Caco-2 (cell line): ENCODE measurements around the gene DLEC1. TPM values are rescaled to one million over a fixed set of nuclear protein-coding genes. Genes with fewer than 3 reads are reported as not detected.

ENCODE experiments used
- BruUV-seq: library from RNA; stranded (reverse); fragments of 400-500 nt; replicated peaks from 2 replicates; lab custom pipeline; 2021; lab: Mats Ljungman, UMichigan
- CTCF ChIA-PET: fragments of 300-600 bp; sonication (Branson Sonifier 250); formaldehyde crosslinking; loops from one replicate; lab custom pipeline; 2022; ENCODE audit warnings: antibody characterized with exemption; lab: Charles Lee
- POLR2A ChIA-PET: fragments of 300-600 bp; sonication (Branson Sonifier 250); formaldehyde crosslinking; loops from one replicate; lab custom pipeline; 2022; ENCODE audit warnings: antibody characterized with exemption; lab: Charles Lee
- DNase-seq, 2 experiments: peaks; one replicate each; pipeline versions ENCODE4 v3.0.0 to v3.0.0-alpha.2; 2020 to 2022
- H3K27me3 ChIP-seq: replicated peaks from 2 replicates; pipeline ENCODE4 v1.6.0; 2011; ENCODE audit warnings: low read length; ENCODE audit not compliant: control insufficient read depth, insufficient read depth
- H3K36me3 ChIP-seq: 2 replicates; pipeline ENCODE4 v1.5.1; 2011; ENCODE audit warnings: low read length; ENCODE audit not compliant: control insufficient read depth, insufficient read depth
- H3K4me1 ChIP-seq: fragments of 250-450 bp; sonication (Bioruptor Pico); 2 replicates; pipeline ENCODE4 v1.5.1; 2020; ENCODE audit warnings: mild to moderate bottlenecking
- H3K4me3 ChIP-seq: 2 replicates; pipeline ENCODE4 v1.5.1; 2011; ENCODE audit warnings: low read depth, mild to moderate bottlenecking, control low read depth, low read length
- H3K9me3 ChIP-seq: fragments of 250-450 bp; sonication (Bioruptor Pico); 2 replicates; pipeline ENCODE4 v1.5.1; 2020; ENCODE audit warnings: mild to moderate bottlenecking, moderate library complexity
- H3K27ac Mint-ChIP-seq: one replicate; pipeline ENCODE4 v1.8.0; 2022; ENCODE audit warnings: mixed read lengths; ENCODE audit not compliant: unreplicated experiment
- H3K27me3 Mint-ChIP-seq: one replicate; pipeline ENCODE4 v1.8.0; 2022; ENCODE audit warnings: mixed read lengths; ENCODE audit not compliant: insufficient read depth, unreplicated experiment
- H3K36me3 Mint-ChIP-seq: one replicate; pipeline ENCODE4 v1.8.0; 2022; ENCODE audit warnings: mild to moderate bottlenecking, mixed read lengths; ENCODE audit not compliant: insufficient read depth, unreplicated experiment
- H3K4me1 Mint-ChIP-seq: one replicate; pipeline ENCODE4 v1.8.0; 2022; ENCODE audit warnings: low read depth, mixed read lengths; ENCODE audit not compliant: unreplicated experiment
- H3K4me3 Mint-ChIP-seq: one replicate; pipeline ENCODE4 v1.8.0; 2022; ENCODE audit warnings: mild to moderate bottlenecking, moderate library complexity, mixed read lengths; ENCODE audit not compliant: unreplicated experiment
- H3K9me3 Mint-ChIP-seq: one replicate; pipeline ENCODE4 v1.8.0; 2022; ENCODE audit warnings: mixed read lengths; ENCODE audit not compliant: unreplicated experiment
- intact Hi-C: fragments of 100-400 bp; cut with micrococcal nuclease; formaldehyde crosslinking; loops from one replicate; pipeline ENCODE4 v1.10.0; 2022; ENCODE audit not compliant: unreplicated experiment
- total RNA-seq: library from RNA; stranded (reverse); gene quantifications from 2 replicates; pipeline ENCODE4 v1.2.3, GENCODE V29; 2022
- TF ChIP-seq, protein P1 (sequence below), 2 experiments: fragments of 200-600 bp in 1 of 2; IDR thresholded peaks; 1 replicate in 1 of 2; 2 replicates in 1 of 2; pipeline versions ENCODE4 v1.5.1 to v1.8.0; 2011 to 2022; ENCODE audit warnings: antibody characterized with exemption in 1 of 2, control low read depth in 1 of 2, inconsistent platforms in 1 of 2, low read depth in 1 of 2, low read length in 1 of 2, mild to moderate bottlenecking in 1 of 2, moderate library complexity in 1 of 2; ENCODE audit not compliant: insufficient read depth in 1 of 2, severe bottlenecking in 1 of 2, unreplicated experiment in 1 of 2

DLEC1 gene
- total RNA-seq, 1 experiment from 2014 or later: 0.11 TPM

DNA sequence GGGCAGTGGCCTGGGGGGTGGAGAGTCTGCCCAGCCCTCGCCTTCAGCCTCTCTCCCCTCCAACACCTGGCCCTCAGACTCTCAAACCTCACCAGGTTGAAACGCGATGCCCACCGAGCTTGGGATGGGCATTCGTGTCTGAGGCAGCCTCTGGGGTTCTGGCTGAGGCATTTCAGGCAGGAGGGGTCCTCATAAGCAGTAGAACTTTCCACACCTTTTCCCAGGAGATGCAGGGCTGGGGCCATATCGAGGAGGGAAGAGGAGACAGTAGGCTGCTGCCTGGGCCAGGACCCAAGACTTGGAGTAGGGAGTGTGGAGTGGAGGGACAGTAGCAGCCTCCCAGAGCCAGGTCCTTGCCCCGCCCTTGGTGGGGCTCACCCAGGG is 73.4 kb downstream of the DLEC1 start:
- no peaks in the 10 kb centered on the region for H3K27me3 ChIP-seq
- H3K9me3 ChIP-seq: no peaks in the 10 kb centered on the region
- no TSS peak for BruUV-seq
- Mint-ChIP-seq H3K36me3 (peaks cover 38% of the 10 kb centered on the region), H3K4me1 (no peaks in the 10 kb centered on the region), H3K27ac (no peak overlapping the region), H3K4me3 (no peak overlapping the region), H3K9me3 (no peaks in the 10 kb centered on the region), H3K27me3 (no peaks in the 10 kb centered on the region)
- no peak overlapping the region for H3K4me3 ChIP-seq
- ChIA-PET POLR2A (no interaction called here), CTCF (no interaction called here)
- no peaks in the 10 kb centered on the region for H3K36me3 ChIP-seq
- DNase-seq: peak in 1 of 2 experiments; percentile 29
- intact Hi-C loops: no loop called here
- H3K4me1 ChIP-seq: no peaks in the 10 kb centered on the region
- TF ChIP-seq, protein P1, sequence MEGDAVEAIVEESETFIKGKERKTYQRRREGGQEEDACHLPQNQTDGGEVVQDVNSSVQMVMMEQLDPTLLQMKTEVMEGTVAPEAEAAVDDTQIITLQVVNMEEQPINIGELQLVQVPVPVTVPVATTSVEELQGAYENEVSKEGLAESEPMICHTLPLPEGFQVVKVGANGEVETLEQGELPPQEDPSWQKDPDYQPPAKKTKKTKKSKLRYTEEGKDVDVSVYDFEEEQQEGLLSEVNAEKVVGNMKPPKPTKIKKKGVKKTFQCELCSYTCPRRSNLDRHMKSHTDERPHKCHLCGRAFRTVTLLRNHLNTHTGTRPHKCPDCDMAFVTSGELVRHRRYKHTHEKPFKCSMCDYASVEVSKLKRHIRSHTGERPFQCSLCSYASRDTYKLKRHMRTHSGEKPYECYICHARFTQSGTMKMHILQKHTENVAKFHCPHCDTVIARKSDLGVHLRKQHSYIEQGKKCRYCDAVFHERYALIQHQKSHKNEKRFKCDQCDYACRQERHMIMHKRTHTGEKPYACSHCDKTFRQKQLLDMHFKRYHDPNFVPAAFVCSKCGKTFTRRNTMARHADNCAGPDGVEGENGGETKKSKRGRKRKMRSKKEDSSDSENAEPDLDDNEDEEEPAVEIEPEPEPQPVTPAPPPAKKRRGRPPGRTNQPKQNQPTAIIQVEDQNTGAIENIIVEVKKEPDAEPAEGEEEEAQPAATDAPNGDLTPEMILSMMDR (IDR thresholded peaks at IDR 0.05; ENCODE audit: insufficient read depth in 1 of 2, low read depth in 1 of 2, low read length in 1 of 2, severe bottlenecking in 1 of 2, unreplicated experiment in 1 of 2): no peak

- TF ChIP-seq, protein P1 (IDR thresholded peaks at IDR 0.05; ENCODE audit: insufficient read depth in 1 of 2, low read depth in 1 of 2, low read length in 1 of 2, severe bottlenecking in 1 of 2, unreplicated experiment in 1 of 2): no peak
- no peak overlapping the region for H3K4me3 ChIP-seq
- intact Hi-C loops: no loop called here
- ChIA-PET CTCF (no interaction called here), POLR2A (no interaction called here)
- H3K27me3 Mint-ChIP-seq: no peaks in the 10 kb centered on the region
- H3K36me3 Mint-ChIP-seq: peaks cover 54% of the 10 kb centered on the region
- no TSS peak for BruUV-seq
- H3K4me1 ChIP-seq: 0 out of 2 replicates have a peak, but pooled peaks cover 3% of the 10 kb centered on the region
- H3K36me3 ChIP-seq: no peaks in the 10 kb centered on the region
- H3K27me3 ChIP-seq: no peaks in the 10 kb centered on the region
- H3K27ac Mint-ChIP-seq: no peak overlapping the region
- peaks cover 14% of the 10 kb centered on the region for H3K4me1 Mint-ChIP-seq
- DNase-seq: peak in 1 of 2 experiments; percentile 30
- no peaks in the 10 kb centered on the region for H3K9me3 Mint-ChIP-seq
- no peaks in the 10 kb centered on the region for H3K9me3 ChIP-seq
- H3K4me3 Mint-ChIP-seq: no peak overlapping the region
These were observed 75.3 kb downstream of the DLEC1 start for GRCh38 chr3:38114052-38114874.

- Mint-ChIP-seq H3K27me3 (no peaks in the 10 kb centered on the region), H3K4me3 (no peak overlapping the region), H3K27ac (no peak overlapping the region), H3K36me3 (peaks cover 60% of the 10 kb centered on the region), H3K9me3 (no peaks in the 10 kb centered on the region), H3K4me1 (peaks cover 17% of the 10 kb centered on the region)
- H3K9me3 ChIP-seq: no peaks in the 10 kb centered on the region
- intact Hi-C loops: no loop called here
- H3K36me3 ChIP-seq: peaks cover 1% of the 10 kb centered on the region; the same call in 1 of the 2 replicates
- BruUV-seq: no TSS peak
- no peak overlapping the region for H3K4me3 ChIP-seq
- no peaks in the 10 kb centered on the region for H3K27me3 ChIP-seq
- ChIA-PET CTCF (no interaction called here), POLR2A (no interaction called here)
- H3K4me1 ChIP-seq: 0 out of 2 replicates have a peak, but pooled peaks cover 3% of the 10 kb centered on the region
- DNase-seq: peak in 1 of 2 experiments; percentile 30
- TF ChIP-seq, protein P1 (IDR thresholded peaks at IDR 0.05; ENCODE audit: insufficient read depth in 1 of 2, low read depth in 1 of 2, low read length in 1 of 2, severe bottlenecking in 1 of 2, unreplicated experiment in 1 of 2): no peak
These were observed 76.1 kb downstream of the DLEC1 start for GRCh38 chr3:38114875-38115644.
